SU-DHL-6 (cell line): ENCODE data around the gene TNS4.

Source experiments
- CTCF ChIP-seq: fragments of 200-600 bp; sonication (generic); IDR thresholded peaks from one replicate; pipeline ENCODE4 v1.5.1; 2017; ENCODE audit warnings: antibody characterized with exemption, mild to moderate bottlenecking, low read length, moderate library complexity; ENCODE audit not compliant: insufficient read depth, poor library complexity, severe bottlenecking
- EZH2phosphoT487 ChIP-seq: fragments of 200-600 bp; sonication (generic), shearing (Covaris generic); conservative IDR thresholded peaks from 2 replicates; pipeline ENCODE4 v1.6.1; 2018; ENCODE audit warnings: mild to moderate bottlenecking, antibody characterized with exemption, low read length, moderate library complexity, mixed read lengths

GRCh38 chr17:40448213-40448638 lies 53.2 kb downstream of the TNS4 start:
- TF ChIP-seq CTCF (no peak), EZH2phosphoT487 (no peak)
